Measurements from ENCODE around the gene PTPRT. TPM values are rescaled to one million over a fixed set of nuclear protein-coding genes. Genes with fewer than 3 reads are reported as not detected.

PTPRT gene
- total RNA-seq, 1 experiment from 2014 or later, result 0.20 TPM

DNA sequence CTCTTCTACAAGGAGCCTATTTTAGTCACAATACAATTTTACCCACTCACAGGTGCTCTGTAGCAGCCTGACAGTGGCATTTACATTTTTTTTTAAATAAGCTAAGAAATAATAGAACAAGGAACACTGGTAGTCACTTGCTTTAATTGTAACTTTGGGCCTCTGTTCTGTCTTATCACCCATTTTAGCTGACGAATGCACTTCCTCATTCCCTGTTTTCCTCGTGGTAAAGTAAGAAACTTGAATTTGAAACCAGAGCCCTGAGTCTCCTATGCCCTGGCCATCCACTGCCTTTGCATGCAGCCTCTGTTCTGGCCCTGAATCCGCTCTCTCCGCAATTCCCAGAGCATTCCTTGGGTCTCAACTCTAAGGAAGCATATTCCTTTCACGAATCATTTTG, 550.6 kb downstream of the PTPRT start:
- DNase-seq, result no peak
- CTCF ChIA-PET, result no interaction called here
- Histone ChIP-seq H3K36me3 (ENCODE audit: control insufficient read depth, insufficient read depth, low read length) (no peaks in the 10 kb centered on the region), H3K4me1 (no peaks in the 10 kb centered on the region), H3K9me3 (no peaks in the 10 kb centered on the region), H3K4me3 (ENCODE audit: low read depth, low read length) (no peak overlapping the region), H3K27me3 (replicated peaks; ENCODE audit: control insufficient read depth, insufficient read depth, low read length) (no peaks in the 10 kb centered on the region)
- H3K4me3 Mint-ChIP-seq (ENCODE audit: unreplicated experiment), result no peak overlapping the region
- POLR2A ChIA-PET, result no interaction called here
- intact Hi-C loops (cut with micrococcal nuclease; ENCODE audit: unreplicated experiment), result no loop called here
- H3K27me3 Mint-ChIP-seq (ENCODE audit: insufficient read depth, unreplicated experiment), result peaks cover 11% of the 10 kb centered on the region
- peaks cover 3% of the 10 kb centered on the region for H3K9me3 Mint-ChIP-seq (ENCODE audit: unreplicated experiment)
- no peaks in the 10 kb centered on the region for H3K36me3 Mint-ChIP-seq (ENCODE audit: insufficient read depth, unreplicated experiment)
- TF ChIP-seq, protein P1, sequence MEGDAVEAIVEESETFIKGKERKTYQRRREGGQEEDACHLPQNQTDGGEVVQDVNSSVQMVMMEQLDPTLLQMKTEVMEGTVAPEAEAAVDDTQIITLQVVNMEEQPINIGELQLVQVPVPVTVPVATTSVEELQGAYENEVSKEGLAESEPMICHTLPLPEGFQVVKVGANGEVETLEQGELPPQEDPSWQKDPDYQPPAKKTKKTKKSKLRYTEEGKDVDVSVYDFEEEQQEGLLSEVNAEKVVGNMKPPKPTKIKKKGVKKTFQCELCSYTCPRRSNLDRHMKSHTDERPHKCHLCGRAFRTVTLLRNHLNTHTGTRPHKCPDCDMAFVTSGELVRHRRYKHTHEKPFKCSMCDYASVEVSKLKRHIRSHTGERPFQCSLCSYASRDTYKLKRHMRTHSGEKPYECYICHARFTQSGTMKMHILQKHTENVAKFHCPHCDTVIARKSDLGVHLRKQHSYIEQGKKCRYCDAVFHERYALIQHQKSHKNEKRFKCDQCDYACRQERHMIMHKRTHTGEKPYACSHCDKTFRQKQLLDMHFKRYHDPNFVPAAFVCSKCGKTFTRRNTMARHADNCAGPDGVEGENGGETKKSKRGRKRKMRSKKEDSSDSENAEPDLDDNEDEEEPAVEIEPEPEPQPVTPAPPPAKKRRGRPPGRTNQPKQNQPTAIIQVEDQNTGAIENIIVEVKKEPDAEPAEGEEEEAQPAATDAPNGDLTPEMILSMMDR (IDR thresholded peaks at IDR 0.05; ENCODE audit: insufficient read depth in 1 of 2, low read depth in 1 of 2, low read length in 1 of 2, severe bottlenecking in 1 of 2, unreplicated experiment in 1 of 2), result no peak
- H3K27ac Mint-ChIP-seq (ENCODE audit: unreplicated experiment), result no peak overlapping the region
- BruUV-seq (replicated peaks), result no TSS peak
- no peaks in the 10 kb centered on the region for H3K4me1 Mint-ChIP-seq (ENCODE audit: low read depth, unreplicated experiment)

DNA sequence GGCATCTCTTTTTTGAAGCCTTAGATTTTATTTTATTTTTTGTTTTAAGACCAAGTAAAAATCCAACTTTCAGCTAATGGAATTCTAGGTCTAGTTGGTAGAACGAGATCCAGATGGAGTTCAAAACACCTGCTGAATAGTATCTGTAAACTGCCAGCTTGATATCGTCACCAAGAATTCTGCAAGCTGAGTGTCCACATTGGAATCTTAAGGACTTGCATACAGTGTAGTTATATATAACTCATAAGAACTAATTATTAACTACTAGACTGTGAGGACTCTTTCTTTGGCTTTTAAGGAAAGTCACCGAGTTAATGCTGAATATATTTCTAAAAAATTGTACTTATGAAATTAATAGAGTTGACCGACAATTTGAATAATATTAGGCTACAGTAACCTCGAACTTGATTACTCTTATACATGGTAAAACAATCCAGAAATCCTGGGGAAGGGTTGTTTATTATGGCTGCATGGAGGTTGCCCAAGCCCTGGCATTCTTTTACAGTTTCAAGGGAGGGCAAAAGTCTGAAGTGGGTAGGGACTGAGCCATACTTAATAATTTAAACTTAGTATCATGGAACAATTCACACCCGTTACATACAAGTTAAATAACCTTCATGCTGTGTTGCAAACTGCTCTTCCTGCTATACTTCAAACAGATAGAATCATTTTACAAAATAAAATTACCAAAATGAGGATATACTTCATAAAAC, 553.9 kb downstream of the PTPRT start:
- intact Hi-C loops (cut with micrococcal nuclease; ENCODE audit: unreplicated experiment), result no loop called here
- H3K36me3 ChIP-seq (ENCODE audit: control insufficient read depth, insufficient read depth, low read length), result no peaks in the 10 kb centered on the region
- H3K4me1 ChIP-seq, result no peaks in the 10 kb centered on the region
- no peak overlapping the region for H3K27ac Mint-ChIP-seq (ENCODE audit: unreplicated experiment)
- DNase-seq, result no peak
- no peak overlapping the region for H3K4me3 Mint-ChIP-seq (ENCODE audit: unreplicated experiment)
- H3K4me1 Mint-ChIP-seq (ENCODE audit: low read depth, unreplicated experiment), result no peaks in the 10 kb centered on the region
- ChIA-PET POLR2A (no interaction called here), CTCF (no interaction called here)
- H3K27me3 Mint-ChIP-seq (ENCODE audit: insufficient read depth, unreplicated experiment), result peaks cover 11% of the 10 kb centered on the region
- H3K36me3 Mint-ChIP-seq (ENCODE audit: insufficient read depth, unreplicated experiment), result no peaks in the 10 kb centered on the region
- no TSS peak for BruUV-seq (replicated peaks)
- no peaks in the 10 kb centered on the region for H3K9me3 ChIP-seq
- H3K4me3 ChIP-seq (ENCODE audit: low read depth, low read length), result no peak overlapping the region
- TF ChIP-seq, protein P1 (IDR thresholded peaks at IDR 0.05; ENCODE audit: insufficient read depth in 1 of 2, low read depth in 1 of 2, low read length in 1 of 2, severe bottlenecking in 1 of 2, unreplicated experiment in 1 of 2), result no peak
- no peaks in the 10 kb centered on the region for H3K9me3 Mint-ChIP-seq (ENCODE audit: unreplicated experiment)
- no peaks in the 10 kb centered on the region for H3K27me3 ChIP-seq (replicated peaks; ENCODE audit: control insufficient read depth, insufficient read depth, low read length)

DNA sequence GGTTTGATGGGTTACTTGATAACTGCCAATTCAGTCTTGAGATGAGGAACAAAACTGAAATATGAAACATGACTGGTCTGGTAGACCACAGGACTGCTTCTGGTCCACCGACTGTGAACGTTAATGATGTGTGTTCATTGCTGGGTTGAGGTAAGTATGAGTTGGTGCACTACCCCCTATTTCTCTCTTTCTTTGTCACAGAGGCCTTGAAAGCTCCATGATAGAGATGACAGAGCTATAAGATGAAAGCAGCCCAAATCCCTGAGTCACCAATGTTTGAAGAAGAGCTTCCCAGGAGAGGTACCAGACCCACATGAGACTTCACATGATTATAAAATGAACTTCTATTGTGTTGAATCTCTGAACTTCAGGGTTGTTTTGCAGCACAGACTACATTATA, 555.5 kb downstream of the PTPRT start:
- Histone ChIP-seq H3K27me3 (replicated peaks; ENCODE audit: control insufficient read depth, insufficient read depth, low read length) (no peaks in the 10 kb centered on the region), H3K9me3 (no peaks in the 10 kb centered on the region), H3K36me3 (ENCODE audit: control insufficient read depth, insufficient read depth, low read length) (no peaks in the 10 kb centered on the region), H3K4me3 (ENCODE audit: low read depth, low read length) (no peak overlapping the region), H3K4me1 (no peaks in the 10 kb centered on the region)
- H3K9me3 Mint-ChIP-seq (ENCODE audit: unreplicated experiment), result no peaks in the 10 kb centered on the region
- peaks cover 3% of the 10 kb centered on the region for H3K27me3 Mint-ChIP-seq (ENCODE audit: insufficient read depth, unreplicated experiment)
- H3K27ac Mint-ChIP-seq (ENCODE audit: unreplicated experiment), result no peak overlapping the region
- no peaks in the 10 kb centered on the region for H3K36me3 Mint-ChIP-seq (ENCODE audit: insufficient read depth, unreplicated experiment)
- TF ChIP-seq, protein P1 (IDR thresholded peaks at IDR 0.05; ENCODE audit: insufficient read depth in 1 of 2, low read depth in 1 of 2, low read length in 1 of 2, severe bottlenecking in 1 of 2, unreplicated experiment in 1 of 2), result no peak
- no peak for DNase-seq
- H3K4me1 Mint-ChIP-seq (ENCODE audit: low read depth, unreplicated experiment), result no peaks in the 10 kb centered on the region
- intact Hi-C loops (cut with micrococcal nuclease; ENCODE audit: unreplicated experiment), result no loop called here
- no TSS peak for BruUV-seq (replicated peaks)
- CTCF ChIA-PET, result no interaction called here
- POLR2A ChIA-PET, result no interaction called here
- H3K4me3 Mint-ChIP-seq (ENCODE audit: unreplicated experiment), result no peak overlapping the region
